Measurements from ENCODE around the gene PLAAT4.

The PLAAT4 gene

DNA sequence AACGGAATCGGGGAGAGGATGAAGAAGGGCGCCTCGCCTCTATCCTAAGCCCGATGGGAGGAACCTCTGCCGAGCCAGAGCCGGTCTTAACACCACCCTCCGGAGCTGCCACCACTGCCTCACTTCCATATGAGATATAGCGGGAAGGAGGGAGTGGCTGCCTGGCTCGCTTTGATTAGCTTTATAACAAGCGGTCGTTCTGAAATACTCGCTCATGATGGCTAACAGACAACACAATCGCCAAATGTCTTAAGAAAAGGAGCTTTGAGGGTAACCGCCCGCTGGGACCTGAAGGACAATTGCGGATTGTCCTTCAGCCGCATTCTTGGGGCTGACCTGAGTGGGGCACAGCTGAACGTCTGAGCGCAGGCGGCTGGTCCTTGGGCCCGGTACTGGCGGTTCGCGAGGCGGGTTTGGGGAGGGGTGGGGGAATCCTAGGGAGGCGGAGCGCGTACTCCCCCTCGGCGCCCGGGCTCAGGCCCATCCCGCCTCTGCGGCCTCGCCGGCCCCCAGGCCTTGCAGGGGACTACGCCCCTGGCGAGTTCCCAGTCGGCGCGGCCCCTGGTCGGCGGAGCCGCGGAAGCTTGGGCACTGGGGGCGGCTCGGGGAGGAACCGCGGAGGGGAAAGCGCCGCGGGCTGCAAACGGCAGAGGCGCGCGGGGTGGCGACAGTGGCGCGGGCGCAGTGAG is 45.9 kb upstream of the PLAAT4 start, which contains the start of gene PLAAT5:
Gene PLAAT5 (minus strand): TSS at position 617 of the 689 bp plus-strand sequence. CDS start 133 bp downstream, at position 484.
- no peaks in the 10 kb centered on the region for H3K36me3 ChIP-seq (ENCODE audit: insufficient read depth, low read length)
- H3K9me2 ChIP-seq (replicated peaks; ENCODE audit: low read depth, low read length), result no peaks in the 10 kb centered on the region
- H3K9ac ChIP-seq (ENCODE audit: low read depth, low read length, poor library complexity, severe bottlenecking), result no peak within 1 kb of the TSS
- H3F3A ChIP-seq (ENCODE audit: low read depth), result no peaks in the 10 kb centered on the region
- H3K79me2 ChIP-seq (ENCODE audit: insufficient read depth, low read length), result no peaks in the 10 kb centered on the region
- H3K27me3 ChIP-seq (ENCODE audit: insufficient read depth, low read length, poor library complexity, severe bottlenecking), result no peaks in the 10 kb centered on the region
- no peak within 1 kb of the TSS for H2AFZ ChIP-seq (ENCODE audit: low read length)
- no peak for TF ChIP-seq EZH2phosphoT487 (IDR thresholded peaks at IDR 0.05; ENCODE audit: borderline replicate concordance)
- TF ChIP-seq, protein P1, sequence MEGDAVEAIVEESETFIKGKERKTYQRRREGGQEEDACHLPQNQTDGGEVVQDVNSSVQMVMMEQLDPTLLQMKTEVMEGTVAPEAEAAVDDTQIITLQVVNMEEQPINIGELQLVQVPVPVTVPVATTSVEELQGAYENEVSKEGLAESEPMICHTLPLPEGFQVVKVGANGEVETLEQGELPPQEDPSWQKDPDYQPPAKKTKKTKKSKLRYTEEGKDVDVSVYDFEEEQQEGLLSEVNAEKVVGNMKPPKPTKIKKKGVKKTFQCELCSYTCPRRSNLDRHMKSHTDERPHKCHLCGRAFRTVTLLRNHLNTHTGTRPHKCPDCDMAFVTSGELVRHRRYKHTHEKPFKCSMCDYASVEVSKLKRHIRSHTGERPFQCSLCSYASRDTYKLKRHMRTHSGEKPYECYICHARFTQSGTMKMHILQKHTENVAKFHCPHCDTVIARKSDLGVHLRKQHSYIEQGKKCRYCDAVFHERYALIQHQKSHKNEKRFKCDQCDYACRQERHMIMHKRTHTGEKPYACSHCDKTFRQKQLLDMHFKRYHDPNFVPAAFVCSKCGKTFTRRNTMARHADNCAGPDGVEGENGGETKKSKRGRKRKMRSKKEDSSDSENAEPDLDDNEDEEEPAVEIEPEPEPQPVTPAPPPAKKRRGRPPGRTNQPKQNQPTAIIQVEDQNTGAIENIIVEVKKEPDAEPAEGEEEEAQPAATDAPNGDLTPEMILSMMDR (conservative IDR thresholded peaks at IDR 0.05; ENCODE audit: low read length), result no peak
- H3K4me3 ChIP-seq (ENCODE audit: low read length, poor library complexity, severe bottlenecking), result no peak within 1 kb of the TSS
- H3K4me2 ChIP-seq (ENCODE audit: low read depth, low read length, poor library complexity, severe bottlenecking), result no peak within 1 kb of the TSS
- no peaks in the 10 kb centered on the region for H4K20me1 ChIP-seq (ENCODE audit: insufficient read depth, low read length, poor library complexity, severe bottlenecking)
- H3K9me3 ChIP-seq (ENCODE audit: insufficient read depth, low read depth, low read length), result no peaks in the 10 kb centered on the region
- no peaks in the 10 kb centered on the region for H3K4me1 ChIP-seq (ENCODE audit: insufficient read depth, low read length, poor library complexity, severe bottlenecking)

DNA sequence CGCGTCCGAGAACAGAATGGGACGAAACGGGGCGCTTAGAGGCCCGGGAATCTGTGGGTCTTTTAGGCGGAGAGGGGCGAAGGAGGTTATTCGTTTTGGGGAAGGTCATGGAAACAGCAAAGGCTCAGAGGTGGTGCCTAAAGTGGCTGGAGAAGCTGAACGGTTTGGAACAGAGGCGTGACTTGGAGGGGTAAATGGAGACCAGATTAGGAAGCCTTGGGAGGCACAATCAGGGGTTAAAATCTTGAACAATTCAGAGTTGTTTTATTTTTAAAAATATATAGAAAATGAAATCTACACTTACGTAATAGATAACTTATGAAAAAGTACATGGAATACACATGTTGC is 45.4 kb upstream of the PLAAT4 start:
- Histone ChIP-seq H3F3A (ENCODE audit: low read depth) (no peaks in the 10 kb centered on the region), H3K27me3 (ENCODE audit: insufficient read depth, low read length, poor library complexity, severe bottlenecking) (no peaks in the 10 kb centered on the region), H3K9me3 (ENCODE audit: insufficient read depth, low read depth, low read length) (no peaks in the 10 kb centered on the region), H2AFZ (ENCODE audit: low read length) (no peak overlapping the region), H3K4me3 (ENCODE audit: low read length, poor library complexity, severe bottlenecking) (no peak overlapping the region), H3K9ac (ENCODE audit: low read depth, low read length, poor library complexity, severe bottlenecking) (no peak overlapping the region), H3K4me1 (ENCODE audit: insufficient read depth, low read length, poor library complexity, severe bottlenecking) (no peaks in the 10 kb centered on the region), H3K79me2 (ENCODE audit: insufficient read depth, low read length) (no peaks in the 10 kb centered on the region), H3K36me3 (ENCODE audit: insufficient read depth, low read length) (no peaks in the 10 kb centered on the region), H3K9me2 (replicated peaks; ENCODE audit: low read depth, low read length) (no peaks in the 10 kb centered on the region), H4K20me1 (ENCODE audit: insufficient read depth, low read length, poor library complexity, severe bottlenecking) (no peaks in the 10 kb centered on the region), H3K4me2 (ENCODE audit: low read depth, low read length, poor library complexity, severe bottlenecking) (no peak overlapping the region)
- TF ChIP-seq, protein P1 (conservative IDR thresholded peaks at IDR 0.05; ENCODE audit: low read length), result no peak
- TF ChIP-seq EZH2phosphoT487 (IDR thresholded peaks at IDR 0.05; ENCODE audit: borderline replicate concordance), result no peak

DNA sequence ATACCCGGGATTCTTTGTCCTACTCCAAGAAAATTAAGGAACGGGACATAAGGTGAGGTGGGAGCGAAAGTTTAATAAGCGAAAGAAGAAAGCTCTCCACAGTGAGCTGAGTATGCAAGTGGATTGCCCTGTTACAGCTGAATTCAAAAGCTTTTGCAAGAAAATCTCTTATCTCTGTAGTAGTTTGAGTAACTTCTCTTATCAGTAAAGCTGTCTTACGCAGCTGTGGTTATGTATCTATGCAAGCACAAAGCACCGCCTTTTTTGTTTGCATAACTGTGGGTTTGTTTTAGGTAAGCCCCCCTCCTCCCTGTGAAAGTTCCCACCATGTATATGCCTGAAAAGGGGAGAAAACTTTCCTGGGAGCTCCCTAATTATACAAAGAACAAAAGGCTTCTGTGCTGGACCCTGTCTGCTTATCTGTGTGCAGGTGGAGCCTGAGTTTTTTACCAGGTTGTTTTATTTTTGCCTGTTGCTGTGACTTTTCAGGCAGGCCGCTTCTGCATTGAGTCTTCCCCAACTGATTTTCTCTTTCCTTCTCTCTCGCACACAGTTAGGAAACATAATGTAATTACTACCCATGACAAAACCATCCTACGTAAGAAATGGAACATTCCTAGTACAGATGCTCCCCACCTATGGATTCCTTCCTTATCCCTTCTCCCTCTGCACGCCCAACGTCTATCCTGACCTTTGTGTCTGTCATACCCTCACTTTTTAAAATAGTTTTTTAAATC is 44.8 kb upstream of the PLAAT4 start:
- Histone ChIP-seq H3K4me3 (ENCODE audit: low read length, poor library complexity, severe bottlenecking) (no peak overlapping the region), H3K36me3 (ENCODE audit: insufficient read depth, low read length) (no peaks in the 10 kb centered on the region), H3K9me3 (ENCODE audit: insufficient read depth, low read depth, low read length) (no peaks in the 10 kb centered on the region), H3K4me2 (ENCODE audit: low read depth, low read length, poor library complexity, severe bottlenecking) (no peak overlapping the region), H3K79me2 (ENCODE audit: insufficient read depth, low read length) (no peaks in the 10 kb centered on the region), H3K4me1 (ENCODE audit: insufficient read depth, low read length, poor library complexity, severe bottlenecking) (no peaks in the 10 kb centered on the region), H3K27me3 (ENCODE audit: insufficient read depth, low read length, poor library complexity, severe bottlenecking) (no peaks in the 10 kb centered on the region), H3K9me2 (replicated peaks; ENCODE audit: low read depth, low read length) (no peaks in the 10 kb centered on the region), H3F3A (ENCODE audit: low read depth) (no peaks in the 10 kb centered on the region), H4K20me1 (ENCODE audit: insufficient read depth, low read length, poor library complexity, severe bottlenecking) (no peaks in the 10 kb centered on the region), H3K9ac (ENCODE audit: low read depth, low read length, poor library complexity, severe bottlenecking) (no peak overlapping the region), H2AFZ (ENCODE audit: low read length) (no peak overlapping the region)
- TF ChIP-seq, protein P1 (conservative IDR thresholded peaks at IDR 0.05; ENCODE audit: low read length), result no peak
- no peak for TF ChIP-seq EZH2phosphoT487 (IDR thresholded peaks at IDR 0.05; ENCODE audit: borderline replicate concordance)
